Gastroesophageal sphincter (tissue), 3 donors: ENCODE measurements around the gene OTOF.

ENCODE experiments used
- CTCF ChIP-seq, 4 experiments: fragments of 200-600 bp in 2 of 4; fragments of 450-650 bp in 2 of 4; sonication (generic) in 1 of 4; IDR thresholded peaks; one replicate each; pipeline ENCODE4 v1.5.1; 2017 to 2019; ENCODE audit warnings: antibody characterized with exemption in 4 of 4, mild to moderate bottlenecking in 2 of 4, moderate library complexity in 2 of 4
- EP300 ChIP-seq: sonication (generic); formaldehyde crosslinking; IDR thresholded peaks from one replicate; pipeline ENCODE4 v1.6.1; 2017; ENCODE audit warnings: antibody characterized with exemption, mild to moderate bottlenecking

- no peak for TF ChIP-seq EP300
- no peak for TF ChIP-seq CTCF (IDR thresholded peaks at IDR 0.05)
Observed at GRCh38 chr2:26449278-26450030, 28.5 kb downstream of the OTOF start.
